Neural cell (in vitro differentiated cells): ENCODE measurements around the gene KLHL42. TPM values are rescaled to one million over a fixed set of nuclear protein-coding genes. Genes with fewer than 3 reads are reported as not detected.

ENCODE experiments used
- H2AFZ ChIP-seq: fragments of 200-600, 300-800 bp; sonication (generic), shearing (Covaris generic); 2 replicates; pipeline ENCODE4 v1.6.0; 2014; ENCODE audit warnings: low read depth, mild to moderate bottlenecking, antibody characterized with exemption, low read length, moderate library complexity
- H3F3A ChIP-seq: fragments of 200-600 bp; shearing (Covaris generic); 2 replicates; pipeline ENCODE4 v1.6.1; 2016; ENCODE audit warnings: mild to moderate bottlenecking, moderate library complexity, mixed read lengths, antibody characterized with exemption, low read length; ENCODE audit not compliant: insufficient read depth, poor library complexity, severe bottlenecking
- H3K27ac ChIP-seq: fragments of 200-600, 300-800 bp; sonication (generic), shearing (Covaris generic); 2 replicates; pipeline ENCODE4 v1.5.1; 2014; ENCODE audit warnings: mild to moderate bottlenecking, low read length, moderate library complexity
- H3K27me3 ChIP-seq: fragments of 300-800, 200-600 bp; sonication (generic), shearing (Covaris generic); 2 replicates; pipeline ENCODE4 v1.6.0; 2014; ENCODE audit warnings: mild to moderate bottlenecking, low read depth, low read length, moderate library complexity; ENCODE audit not compliant: insufficient read depth
- H3K36me3 ChIP-seq: fragments of 300-800, 200-600 bp; sonication (generic), shearing (Covaris generic); 2 replicates; pipeline ENCODE4 v1.5.1; 2014; ENCODE audit warnings: mild to moderate bottlenecking, antibody characterized with exemption, low read length, moderate library complexity; ENCODE audit not compliant: insufficient read depth
- H3K4me2 ChIP-seq: fragments of 300-800, 200-600 bp; sonication (generic), shearing (Covaris generic); 2 replicates; pipeline ENCODE4 v1.6.0; 2014; ENCODE audit warnings: mild to moderate bottlenecking, low read length
- H3K4me3 ChIP-seq: fragments of 300-800, 200-600 bp; sonication (generic), shearing (Covaris generic); 2 replicates; pipeline ENCODE4 v1.5.1; 2014; ENCODE audit warnings: mild to moderate bottlenecking, low read length, moderate library complexity
- H3K79me2 ChIP-seq: fragments of 200-600 bp; shearing (Covaris generic); replicated peaks from 2 replicates; pipeline ENCODE4 v1.6.0; 2014; ENCODE audit warnings: mild to moderate bottlenecking, low read length, moderate library complexity; ENCODE audit not compliant: insufficient read depth
- H3K9ac ChIP-seq: fragments of 300-800, 200-600 bp; sonication (generic), shearing (Covaris generic); 2 replicates; pipeline ENCODE4 v1.6.1; 2016; ENCODE audit warnings: mild to moderate bottlenecking, low read length, mixed read lengths
- H3K9me2 ChIP-seq: fragments of 200-600 bp; shearing (Covaris generic); 2 replicates; pipeline ENCODE4 v1.6.1; 2016; ENCODE audit warnings: mild to moderate bottlenecking, low read length, mixed read lengths; ENCODE audit not compliant: insufficient read depth
- H3K9me3 ChIP-seq: fragments of 200-600, 300-800 bp; sonication (generic), shearing (Covaris generic); 2 replicates; pipeline ENCODE4 v1.6.1; 2016; ENCODE audit warnings: mild to moderate bottlenecking, mixed run types, low read length, moderate library complexity, mixed read lengths
- H4K20me1 ChIP-seq: fragments of 200-600 bp; shearing (Covaris generic); 2 replicates; pipeline ENCODE4 v1.6.1; 2016; ENCODE audit warnings: mild to moderate bottlenecking, mixed run types; ENCODE audit not compliant: insufficient read depth
- CTCF ChIP-seq: fragments of 450-650 bp; IDR thresholded peaks from 2 replicates; pipeline ENCODE4 v1.5.1; 2014; ENCODE audit warnings: antibody characterized with exemption, mild to moderate bottlenecking, moderate library complexity; ENCODE audit not compliant: poor library complexity, severe bottlenecking
- EP300 ChIP-seq: fragments of 450-650 bp; conservative IDR thresholded peaks from 2 replicates; pipeline ENCODE4 v1.6.1; 2014; ENCODE audit warnings: antibody characterized with exemption, mild to moderate bottlenecking, moderate library complexity; ENCODE audit not compliant: poor library complexity, severe bottlenecking
- EZH2 ChIP-seq: fragments of 200-600, 300-800 bp; shearing (Covaris generic), sonication (generic); IDR thresholded peaks from 2 replicates; pipeline ENCODE4 v1.6.1; 2014; ENCODE audit warnings: antibody characterized with exemption, low read length, borderline replicate concordance, mild to moderate bottlenecking; ENCODE audit not compliant: insufficient read depth, poor library complexity, severe bottlenecking
- MXI1 ChIP-seq: fragments of 450-650 bp; conservative IDR thresholded peaks from 2 replicates; pipeline ENCODE4 v1.6.1; 2014; ENCODE audit warnings: antibody characterized with exemption, mild to moderate bottlenecking; ENCODE audit not compliant: poor library complexity, severe bottlenecking
- POLR2AphosphoS5 ChIP-seq: IDR thresholded peaks from 2 replicates; pipeline ENCODE4 v1.6.1; 2012
- RAD21 ChIP-seq: fragments of 450-650 bp; conservative IDR thresholded peaks from 2 replicates; pipeline ENCODE4 v1.6.1; 2014; ENCODE audit warnings: antibody characterized with exemption, mild to moderate bottlenecking, moderate library complexity
- REST ChIP-seq: IDR thresholded peaks from 2 replicates; pipeline ENCODE4 v1.6.1; 2012; ENCODE audit warnings: borderline replicate concordance
- SMC3 ChIP-seq: fragments of 450-650 bp; conservative IDR thresholded peaks from 2 replicates; pipeline ENCODE4 v1.6.1; 2014; ENCODE audit warnings: antibody characterized with exemption, mild to moderate bottlenecking, moderate library complexity; ENCODE audit not compliant: poor library complexity
- TAF1 ChIP-seq: IDR thresholded peaks from 2 replicates; pipeline ENCODE4 v1.6.1; 2012; ENCODE audit warnings: low read depth
- polyA plus RNA-seq: library from polyadenylated mRNA; depleted of rRNA; stranded (reverse); fragments of >200 nt; gene quantifications from 2 replicates; pipeline ENCODE4 v1.2.3, GENCODE V29; 2014

Gene KLHL42
- polyA plus RNA-seq, 1 donor from 2014 or later, result 52.2 TPM

- Histone ChIP-seq H2AFZ (no peak overlapping the region), H4K20me1 (no peaks in the 10 kb centered on the region), H3K79me2 (no peaks in the 10 kb centered on the region), H3K4me2 (no peak overlapping the region), H3K9me3 (no peaks in the 10 kb centered on the region), H3K9ac (no peak overlapping the region), H3K4me3 (no peak overlapping the region), H3F3A (no peaks in the 10 kb centered on the region), H3K27me3 (no peaks in the 10 kb centered on the region), H3K36me3 (no peaks in the 10 kb centered on the region), H3K27ac (no peak overlapping the region), H3K9me2 (no peaks in the 10 kb centered on the region)
- TF ChIP-seq CTCF, result no peak
- TF ChIP-seq EP300, result no peak
- no peak for TF ChIP-seq EZH2
- TF ChIP-seq POLR2AphosphoS5, result no peak
- TF ChIP-seq REST, result no peak
- no peak for TF ChIP-seq MXI1
- TF ChIP-seq TAF1, result no peak
- TF ChIP-seq SMC3, result no peak
- no peak for TF ChIP-seq RAD21
Observed at GRCh38 chr12:27818401-27818918, 38.4 kb downstream of the KLHL42 start.

GRCh38 chr12:27820564-27820963 is 40.5 kb downstream of the KLHL42 start:
- no peaks in the 10 kb centered on the region for H3K79me2 ChIP-seq
- H3K9me3 ChIP-seq, result no peaks in the 10 kb centered on the region
- H2AFZ ChIP-seq, result no peak overlapping the region
- no peak overlapping the region for H3K4me2 ChIP-seq
- no peaks in the 10 kb centered on the region for H3K27me3 ChIP-seq
- H3F3A ChIP-seq, result no peaks in the 10 kb centered on the region
- no peaks in the 10 kb centered on the region for H3K9me2 ChIP-seq
- H3K9ac ChIP-seq, result no peak overlapping the region
- no peaks in the 10 kb centered on the region for H4K20me1 ChIP-seq
- TF ChIP-seq RAD21 (no peak), EP300 (no peak), REST (no peak), CTCF (no peak), TAF1 (no peak), MXI1 (no peak), POLR2AphosphoS5 (no peak), SMC3 (no peak), EZH2 (no peak)
- H3K36me3 ChIP-seq, result no peaks in the 10 kb centered on the region
- no peak overlapping the region for H3K4me3 ChIP-seq
- no peak overlapping the region for H3K27ac ChIP-seq
